Skin of body (tissue), 2 donors: ENCODE data around the gene ASPHD2. TPM values are rescaled to one million over a fixed set of nuclear protein-coding genes. Genes with fewer than 3 reads are reported as not detected.
"Not testable (repeated sequence)": the region's sequence is repeated elsewhere in the genome, so short reads cannot be mapped to it uniquely, and the experiment has no call there.

Experiments
- DNase-seq: peaks from one replicate; lab custom pipeline; 2025; lab: John Stamatoyannopoulos, UW
- total RNA-seq: library from RNA; depleted of rRNA; stranded (reverse); fragments of >200 nt; gene quantifications from one replicate; pipeline ENCODE4 v1.2.3, GENCODE V29; 2014

The ASPHD2 gene
- total RNA-seq, 1 donor from 2014 or later, result 0.89 TPM

GRCh38 chr22:26416256-26416655 lies 12.8 kb upstream of the ASPHD2 start:
- no peak for DNase-seq

GRCh38 chr22:26416670-26417276 lies 12.3 kb upstream of the ASPHD2 start:
- DNase-seq, result no peak

- no peak for DNase-seq
These were observed 11.7 kb upstream of the ASPHD2 start for GRCh38 chr22:26417406-26417805.

GRCh38 chr22:26418620-26419019 lies 10.4 kb upstream of the ASPHD2 start:
- DNase-seq, result no peak

GRCh38 chr22:26426924-26427323 lies 2.1 kb upstream of the ASPHD2 start:
- no peak for DNase-seq

- DNase-seq, result no peak
These were observed 612 bp downstream of the ASPHD2 start for GRCh38 chr22:26429458-26430286.

GRCh38 chr22:26430600-26430999 lies 1.5 kb downstream of the ASPHD2 start:
- DNase-seq, result no peak

GRCh38 chr22:26431261-26431995 lies 2.4 kb downstream of the ASPHD2 start:
- DNase-seq, result no peak

- DNase-seq, result no peak
These were observed 3.7 kb downstream of the ASPHD2 start for GRCh38 chr22:26432619-26433311.

- DNase-seq, result no peak
These were observed 4.7 kb downstream of the ASPHD2 start for GRCh38 chr22:26433805-26434204.

- no peak for DNase-seq
These were observed 6.5 kb downstream of the ASPHD2 start for GRCh38 chr22:26435327-26436093.

- no peak for DNase-seq
These were observed 7.9 kb downstream of the ASPHD2 start for GRCh38 chr22:26436903-26437515.

GRCh38 chr22:26437694-26438392 lies 8.8 kb downstream of the ASPHD2 start:
- no peak for DNase-seq

- DNase-seq, result not testable (repeated sequence)
These were observed 9.7 kb downstream of the ASPHD2 start for GRCh38 chr22:26438776-26439175.

GRCh38 chr22:26439559-26439958 lies 10.5 kb downstream of the ASPHD2 start:
- DNase-seq, result no peak

GRCh38 chr22:26442086-26442756 lies 13.2 kb downstream of the ASPHD2 start:
- no peak for DNase-seq

- no peak for DNase-seq
These were observed 15.0 kb downstream of the ASPHD2 start for GRCh38 chr22:26443901-26444690.

- DNase-seq, result no peak
These were observed 15.7 kb downstream of the ASPHD2 start for GRCh38 chr22:26444777-26445176.
